Measurements from ENCODE around the gene SIK1.
"Not testable (repeated sequence)": the region's sequence is repeated elsewhere in the genome, so short reads cannot be mapped to it uniquely, and the experiment has no call there.

Gene SIK1

DNA sequence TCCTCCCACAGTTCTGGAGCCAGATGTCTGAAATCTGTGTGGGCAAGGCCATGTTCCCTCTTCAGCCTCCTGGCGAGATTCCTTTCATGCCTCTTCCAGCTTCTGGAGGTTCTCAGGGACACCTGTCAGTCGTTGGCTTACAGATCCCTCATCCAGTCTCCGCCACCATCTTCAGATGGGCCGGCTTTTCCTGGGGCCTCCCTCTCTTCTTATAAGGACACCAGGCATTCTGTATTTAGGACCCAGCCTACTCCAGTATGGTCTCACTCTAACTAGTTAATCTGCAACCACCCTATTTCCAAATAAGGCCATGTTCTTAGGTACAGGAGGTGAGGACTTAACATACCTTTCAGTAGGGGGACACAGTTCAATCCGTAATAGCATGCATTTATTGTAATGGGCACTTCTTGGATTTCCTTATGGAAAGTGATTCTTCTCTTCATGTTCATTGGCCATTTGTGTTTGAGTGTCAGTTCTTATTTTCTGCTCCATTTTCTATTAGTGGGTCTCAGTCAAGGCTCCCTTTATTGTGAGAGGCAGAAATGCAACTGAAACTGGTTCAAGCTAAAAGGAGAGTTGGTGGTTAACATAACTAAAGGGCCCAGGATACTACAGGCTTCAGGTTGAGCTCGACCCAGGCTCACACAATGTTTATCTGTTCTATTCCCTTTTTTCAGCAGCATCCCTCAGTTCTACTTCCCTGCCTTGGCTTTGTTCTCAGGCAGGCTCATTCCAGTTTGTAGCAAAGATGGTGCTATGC is 12.6 kb upstream of the SIK1 start:
- DNase-seq = not testable (repeated sequence)

GRCh38 chr21:43436272-43436671 is 9.3 kb upstream of the SIK1 start:
- DNase-seq = not testable (repeated sequence)

DNA sequence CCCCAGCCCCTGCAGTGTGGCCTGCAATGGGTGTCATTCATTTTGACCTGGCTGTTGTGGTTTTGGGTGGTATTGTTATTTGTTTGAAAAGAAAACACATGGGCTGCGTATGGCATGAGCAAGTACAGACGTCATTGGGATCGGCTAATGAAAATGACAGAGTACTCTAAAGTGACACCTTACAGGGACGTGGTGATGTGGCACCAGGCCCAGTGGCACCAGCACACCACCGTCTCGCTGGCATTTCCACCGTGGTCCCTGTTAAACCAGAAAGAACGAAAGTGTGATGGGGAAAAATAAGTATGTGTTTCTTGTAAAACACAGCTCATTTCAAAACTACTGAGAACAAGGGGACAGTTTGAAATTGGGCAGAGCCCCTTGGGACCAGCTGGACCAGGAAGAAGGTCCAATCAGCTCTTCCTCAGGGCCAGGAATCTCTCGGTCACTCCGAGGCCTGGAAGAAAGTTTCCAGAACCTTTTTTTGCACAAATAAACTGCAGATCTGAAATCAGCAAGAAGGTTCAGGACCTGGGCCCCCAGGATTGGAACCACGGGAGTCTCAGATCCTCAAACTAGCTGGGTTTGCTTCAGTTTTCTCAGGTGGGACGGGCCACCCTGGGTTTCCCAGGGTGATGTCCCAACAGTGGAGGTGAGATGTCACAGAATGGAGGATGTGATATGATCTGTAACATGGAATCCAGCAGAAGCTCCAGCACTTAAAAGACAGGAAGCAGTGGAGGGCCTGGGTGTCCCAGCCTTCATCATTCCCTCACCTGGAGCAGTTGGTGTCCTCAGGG is 6.6 kb upstream of the SIK1 start:
- not testable (repeated sequence) for DNase-seq

DNA sequence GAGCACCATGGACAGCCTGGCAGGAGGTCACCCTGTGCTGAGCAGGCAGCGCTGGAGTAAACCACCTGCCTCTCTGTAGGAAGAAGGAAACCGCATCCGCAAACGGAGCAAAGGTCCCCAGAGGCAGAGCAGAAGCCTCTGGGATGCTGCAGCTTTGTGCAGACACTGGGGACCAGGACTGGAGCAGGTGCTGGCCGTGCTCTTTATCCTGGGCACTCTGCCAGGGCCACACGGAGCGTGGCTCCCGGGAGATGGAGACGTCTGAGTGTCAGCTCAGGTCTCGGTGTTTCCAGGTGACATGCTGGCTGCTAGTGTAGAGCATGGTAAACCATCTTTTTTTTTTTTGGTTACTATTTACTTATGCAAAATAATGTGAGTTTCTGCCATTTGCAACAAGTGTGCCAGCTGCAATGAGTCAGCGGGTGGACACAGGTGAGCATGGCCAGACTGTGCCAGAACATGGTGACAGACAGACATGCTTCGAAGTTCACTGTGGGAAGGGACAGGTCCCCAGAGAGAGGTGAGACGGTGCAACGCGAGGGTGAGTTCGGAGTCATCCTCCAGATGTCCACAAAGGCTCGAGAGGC is 4.0 kb upstream of the SIK1 start:
- DNase-seq = not testable (repeated sequence)

- DNase-seq = not testable (repeated sequence)
Observed at GRCh38 chr21:43428964-43429363, 2.0 kb upstream of the SIK1 start.

DNA sequence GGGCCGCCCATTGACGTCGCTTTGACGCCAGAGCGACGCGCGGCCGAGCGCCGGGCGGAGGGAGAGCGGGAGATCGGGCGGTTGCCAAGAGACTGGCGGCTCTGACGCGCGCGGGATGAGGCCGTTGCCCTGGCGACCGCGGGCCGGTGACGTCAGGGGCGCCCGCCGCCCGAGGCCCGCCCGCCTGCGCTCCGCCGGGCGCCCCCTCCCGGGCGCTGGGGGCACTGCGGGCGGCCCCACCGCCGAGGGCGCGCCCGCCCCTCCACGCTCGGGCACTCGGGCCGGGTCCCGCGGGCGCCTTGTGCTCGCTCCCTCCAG is 270 bp upstream of the SIK1 start:
- not testable (repeated sequence) for DNase-seq

- DNase-seq = not testable (repeated sequence)
Observed at GRCh38 chr21:43426004-43426403, 927 bp downstream of the SIK1 start.

DNA sequence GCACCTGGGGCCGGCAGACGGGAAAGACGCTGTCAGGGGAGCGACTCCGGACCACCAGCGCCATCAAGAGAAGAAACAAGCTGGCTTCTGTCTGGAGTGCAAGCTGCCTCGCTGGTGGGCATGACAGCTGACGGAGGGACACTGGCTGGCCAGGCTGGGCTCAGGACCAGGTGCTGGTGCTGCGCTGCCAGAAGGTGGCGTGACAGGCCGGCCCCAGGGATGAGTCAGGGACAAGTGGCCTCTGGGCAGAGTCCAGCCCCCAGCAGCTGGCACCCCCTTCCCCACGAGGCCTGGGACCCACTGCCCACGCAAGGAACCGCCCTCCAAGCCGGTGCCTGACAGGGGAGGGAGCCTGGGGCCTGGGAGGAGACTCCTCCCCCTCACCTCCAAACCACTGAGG is 7.5 kb downstream of the SIK1 start:
- DNase-seq = not testable (repeated sequence)

GRCh38 chr21:43414576-43414975 is 12.4 kb downstream of the SIK1 start:
- not testable (repeated sequence) for DNase-seq

DNA sequence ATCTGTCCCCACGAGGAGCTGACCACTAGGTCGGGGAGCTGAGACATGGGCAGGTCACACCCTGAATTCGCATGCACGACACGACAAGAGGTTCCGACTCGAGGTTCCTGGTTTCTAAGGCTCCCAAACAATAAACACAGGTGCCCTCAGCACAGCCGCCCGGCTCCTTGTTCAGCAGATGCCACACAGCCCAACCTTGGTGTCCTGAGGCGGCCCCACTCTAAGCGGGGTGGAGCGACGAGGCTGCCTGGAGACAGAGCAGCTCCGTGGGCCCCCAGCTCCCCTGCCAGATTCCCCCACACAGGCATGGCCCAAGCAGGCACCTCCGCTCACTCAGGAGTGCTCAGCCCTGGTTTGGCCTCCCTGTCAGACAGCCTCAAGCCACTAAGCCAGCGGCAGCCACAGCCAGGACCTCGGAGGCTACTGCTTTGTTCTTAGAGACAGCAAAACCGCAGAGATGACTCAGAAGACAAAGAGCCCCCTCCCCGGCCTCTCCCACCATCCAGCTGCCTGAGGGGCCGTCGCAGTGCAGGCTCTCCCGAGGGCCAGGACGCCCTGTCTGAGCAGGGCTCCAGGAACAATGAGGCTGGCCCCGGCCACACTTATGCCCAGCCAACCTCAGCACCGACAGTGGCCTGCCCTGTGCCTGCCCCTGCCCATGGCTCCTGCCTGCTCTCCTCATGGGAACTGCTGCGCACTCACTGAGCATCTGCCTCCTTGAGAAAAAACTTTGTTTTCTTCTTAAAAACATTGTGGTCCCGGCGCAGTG is 14.7 kb downstream of the SIK1 start:
- not testable (repeated sequence) for DNase-seq

DNA sequence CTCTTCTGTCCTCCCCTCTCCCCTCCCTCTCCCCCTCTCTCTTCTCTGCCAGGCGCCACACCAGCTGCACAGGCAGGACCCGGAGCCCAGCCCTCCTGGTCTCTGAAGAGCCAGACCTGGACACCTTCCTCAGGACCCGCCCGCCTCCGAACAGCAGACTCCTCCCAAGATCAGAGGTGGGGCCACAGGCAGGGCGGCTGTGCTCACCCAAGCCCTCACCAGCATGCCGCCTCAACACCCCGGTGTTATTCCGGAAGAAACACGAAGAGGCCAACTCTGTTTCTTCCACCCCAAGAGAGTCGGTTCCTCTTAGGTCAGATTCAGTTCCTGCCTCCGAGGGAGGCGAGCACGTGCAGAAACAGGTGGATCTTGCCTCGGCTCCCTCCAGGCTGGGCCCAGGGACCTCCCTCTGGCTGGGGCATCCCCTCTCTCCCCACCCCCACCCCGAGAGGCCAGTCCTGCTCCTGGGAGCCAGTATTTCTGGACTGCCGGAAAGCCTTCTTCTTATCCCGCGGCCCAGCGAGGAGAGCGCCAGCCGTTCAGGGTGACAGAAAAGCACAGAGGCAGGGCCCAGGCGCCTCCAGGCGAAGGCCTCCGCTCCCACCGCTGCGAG is 16.4 kb downstream of the SIK1 start:
- DNase-seq = not testable (repeated sequence)

DNA sequence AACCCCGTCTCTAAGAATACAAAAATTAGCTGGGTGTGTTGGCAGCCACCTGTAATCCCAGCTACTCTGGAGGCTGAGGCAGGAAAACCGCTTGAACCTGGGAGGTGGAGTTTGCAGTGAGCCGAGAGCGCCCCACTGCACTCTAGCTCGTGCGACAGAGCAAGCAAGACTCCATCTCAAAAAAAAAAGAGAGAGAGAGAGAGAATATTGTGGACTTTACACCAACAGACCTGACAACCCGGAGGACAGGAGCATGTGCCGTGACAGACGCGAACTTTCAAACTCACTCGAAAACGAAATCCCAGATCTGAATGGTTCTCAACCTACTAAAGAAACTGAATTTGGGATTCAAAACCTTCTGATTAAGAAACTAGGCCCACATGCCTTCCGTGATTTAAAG is 19.8 kb downstream of the SIK1 start:
- DNase-seq = not testable (repeated sequence)

DNA sequence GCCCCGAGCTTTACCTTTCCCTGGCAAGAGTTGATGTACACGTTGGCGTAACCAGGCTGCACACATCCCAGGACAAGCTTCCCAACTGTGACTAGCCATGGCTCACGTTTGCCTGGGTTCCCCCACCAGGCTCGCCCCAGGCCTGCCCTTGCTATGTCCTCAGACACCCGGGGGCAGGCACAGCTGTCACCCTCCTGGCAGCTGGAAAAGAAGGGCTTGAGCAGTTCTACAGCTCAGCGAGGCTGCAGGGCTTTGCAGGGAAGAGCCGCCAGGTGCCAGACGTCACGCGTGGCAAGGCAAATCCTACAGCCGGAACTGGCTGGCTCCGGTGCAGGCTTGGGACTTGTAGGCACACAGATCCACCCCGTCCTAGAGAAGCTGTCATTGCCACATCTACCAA is 22.5 kb downstream of the SIK1 start:
- DNase-seq = not testable (repeated sequence)

DNA sequence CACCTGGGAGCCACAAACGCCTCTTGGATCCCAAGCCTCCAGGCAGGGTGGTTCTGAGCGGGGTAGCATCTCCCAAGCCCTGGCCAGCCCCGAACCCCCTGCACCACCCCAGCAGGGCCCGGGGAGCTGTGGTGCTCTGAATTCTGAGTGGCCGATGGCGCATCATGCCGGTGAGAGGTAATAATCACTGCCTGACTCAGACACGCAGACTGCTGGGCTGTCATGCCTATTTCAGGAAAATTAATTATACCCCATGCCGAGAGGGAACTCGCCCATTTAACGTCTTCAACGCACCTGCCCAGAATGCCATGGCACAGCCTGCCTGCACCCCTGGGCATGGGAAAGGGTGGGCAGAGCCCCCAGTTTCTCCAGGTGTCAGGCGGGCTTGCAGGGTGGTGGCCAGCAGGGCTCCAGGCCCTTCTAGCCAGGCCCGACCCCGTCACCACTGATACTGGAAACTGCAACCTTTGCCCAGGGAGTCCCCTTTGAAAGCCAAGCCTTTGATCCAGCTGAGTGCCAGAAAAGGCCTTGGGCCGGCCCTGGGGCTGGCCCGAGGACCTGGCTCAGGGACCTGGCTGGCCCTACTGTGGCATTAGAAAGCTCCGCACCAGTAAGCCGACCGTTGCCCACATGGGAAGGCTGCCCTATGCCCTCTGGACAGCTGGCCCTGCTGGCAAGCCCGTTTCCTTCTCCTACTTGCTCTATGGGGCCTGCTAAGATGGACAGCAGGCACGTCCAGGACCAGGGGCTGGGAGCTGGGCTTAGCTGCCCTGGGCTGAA is 23.1 kb downstream of the SIK1 start:
- DNase-seq = not testable (repeated sequence)

- not testable (repeated sequence) for DNase-seq
Observed at GRCh38 chr21:43401125-43401524, 25.8 kb downstream of the SIK1 start.

GRCh38 chr21:43399595-43400015 is 27.3 kb downstream of the SIK1 start:
- DNase-seq = not testable (repeated sequence)

DNA sequence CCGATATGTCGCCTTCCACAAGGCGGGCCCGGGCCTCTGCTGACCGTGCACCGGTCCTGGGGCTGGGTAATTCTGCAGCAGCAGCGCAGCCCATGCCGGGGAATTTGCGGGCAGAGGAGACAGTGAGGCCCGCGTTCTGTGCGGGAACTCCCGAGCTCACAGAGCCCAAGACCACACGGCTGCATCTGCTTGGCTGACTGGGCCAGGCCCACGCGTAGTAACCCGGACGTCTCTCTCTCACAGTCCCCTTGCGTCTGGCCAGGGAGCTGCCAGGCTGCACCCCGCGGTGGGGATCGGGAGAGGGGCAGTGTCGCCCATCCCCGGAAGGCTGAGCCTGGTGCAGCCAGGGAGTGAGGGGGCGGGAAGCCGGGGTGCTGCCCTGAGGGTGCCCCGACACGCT is 27.8 kb downstream of the SIK1 start:
- DNase-seq = not testable (repeated sequence)

DNA sequence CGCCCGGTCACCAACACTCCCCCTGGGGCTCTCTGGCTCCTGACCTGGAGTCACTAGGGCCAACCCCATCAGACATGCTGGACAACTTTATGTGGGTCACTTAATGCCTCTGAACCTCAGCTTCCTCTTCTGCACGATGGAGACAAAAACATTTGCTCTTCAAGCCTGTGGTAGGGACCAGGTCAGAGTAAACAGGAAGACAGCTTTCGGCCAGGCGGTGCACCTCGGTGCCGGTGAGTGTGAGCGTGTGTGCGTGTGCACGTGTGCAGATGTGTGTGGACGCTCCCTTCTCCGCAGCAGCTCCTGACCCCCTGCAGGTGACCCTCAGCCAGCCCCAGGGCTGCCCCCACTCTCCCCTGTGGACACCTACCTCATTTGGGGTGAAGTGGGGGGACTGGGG is 28.4 kb downstream of the SIK1 start:
- not testable (repeated sequence) for DNase-seq

GRCh38 chr21:43398000-43398399 is 28.9 kb downstream of the SIK1 start:
- DNase-seq = not testable (repeated sequence)

DNA sequence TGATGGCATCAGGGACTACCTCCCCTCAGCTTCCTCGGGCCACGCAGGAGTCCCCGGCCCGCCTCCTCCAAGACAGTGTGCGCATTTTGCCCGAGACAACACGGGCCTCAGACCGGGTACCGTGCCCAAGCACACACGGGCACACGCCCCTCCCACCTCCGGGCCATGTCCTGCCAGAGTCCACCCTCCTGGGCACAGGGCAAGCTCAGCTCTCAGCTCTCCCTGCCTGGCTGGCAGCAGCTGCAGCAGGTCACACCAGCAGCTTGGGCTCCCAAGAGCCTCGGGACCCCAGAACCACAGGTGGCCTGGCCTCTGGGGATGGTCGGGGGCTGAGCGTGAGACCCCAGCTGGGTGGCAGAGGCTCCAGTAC is 29.5 kb downstream of the SIK1 start:
- DNase-seq = not testable (repeated sequence)

GRCh38 chr21:43396788-43397438 is 30.0 kb downstream of the SIK1 start:
- not testable (repeated sequence) for DNase-seq

Data from activated CD4-positive, alpha-beta T cell treated with anti-CD3 and anti-CD28 coated beads, Interleukin-2, amount 50 U/mL, for 4 hours (primary cell).